HG02852 (cell line): Measurements from ENCODE around the gene DLGAP1.

Experiments used
- ATAC-seq: cut with Tn5 transposase; IDR thresholded peaks from one replicate; pipeline ENCODE4 v1.9.1; 2021; ENCODE audit warnings: mild to moderate bottlenecking, moderate library complexity; ENCODE audit not compliant: unreplicated experiment

DLGAP1 gene

GRCh38 chr18:3675446-3675845 lies 779.7 kb downstream of the DLGAP1 start:
- no peak for ATAC-seq

GRCh38 chr18:3671176-3671575 lies 783.9 kb downstream of the DLGAP1 start:
- no peak for ATAC-seq

GRCh38 chr18:3669376-3669775 lies 785.7 kb downstream of the DLGAP1 start:
- no peak for ATAC-seq

GRCh38 chr18:3667255-3668137 lies 787.6 kb downstream of the DLGAP1 start:
- no peak for ATAC-seq

GRCh38 chr18:3666526-3667254 lies 788.4 kb downstream of the DLGAP1 start:
- no peak for ATAC-seq

- no peak for ATAC-seq
Observed at GRCh38 chr18:3665780-3666525, 789.2 kb downstream of the DLGAP1 start.

GRCh38 chr18:3665204-3665603 lies 789.9 kb downstream of the DLGAP1 start:
- ATAC-seq, result no peak

GRCh38 chr18:3664563-3665178 lies 790.4 kb downstream of the DLGAP1 start:
- no peak for ATAC-seq

- ATAC-seq, result no peak
Observed at GRCh38 chr18:3663870-3664512, 791.1 kb downstream of the DLGAP1 start.

GRCh38 chr18:3661989-3662388 lies 793.1 kb downstream of the DLGAP1 start:
- ATAC-seq, result no peak

- ATAC-seq, result no peak
Observed at GRCh38 chr18:3660739-3661515, 794.2 kb downstream of the DLGAP1 start.

- no peak for ATAC-seq
Observed at GRCh38 chr18:3658529-3658928, 796.6 kb downstream of the DLGAP1 start.

- ATAC-seq, result no peak
Observed at GRCh38 chr18:3655254-3656050, 799.7 kb downstream of the DLGAP1 start.

- no peak for ATAC-seq
Observed at GRCh38 chr18:3654442-3655253, 800.5 kb downstream of the DLGAP1 start.

GRCh38 chr18:3653851-3654441 lies 801.2 kb downstream of the DLGAP1 start:
- ATAC-seq, result no peak

- ATAC-seq, result no peak
Observed at GRCh38 chr18:3653263-3653850, 801.8 kb downstream of the DLGAP1 start.
